TTC549 (cell line): Measurements from ENCODE around the gene MSH5.

Experiments
- FAIRE-seq: peaks from 2 replicates; lab custom pipeline; 2012; peaks lifted over from hg19 to GRCh38; lab: Jason Lieb, UNC

MSH5 gene

DNA sequence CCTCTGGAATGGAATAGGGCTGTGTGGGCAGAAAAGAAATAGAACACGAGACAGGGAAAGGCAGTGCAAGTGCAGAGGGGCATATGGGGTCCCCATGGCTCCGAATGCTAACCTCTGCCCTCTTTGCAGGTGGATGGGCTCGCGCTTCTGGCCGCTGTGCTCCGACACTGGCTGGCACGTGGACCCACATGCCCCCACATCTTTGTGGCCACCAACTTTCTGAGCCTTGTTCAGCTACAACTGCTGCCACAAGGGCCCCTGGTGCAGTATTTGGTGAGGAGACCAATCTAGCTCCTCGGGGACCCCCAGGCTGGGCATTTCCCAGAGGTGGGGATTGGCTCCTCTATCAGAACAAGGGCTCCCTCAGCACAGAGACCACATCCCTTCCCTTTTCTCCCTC is 21.5 kb downstream of the MSH5 start:
- no peak for FAIRE-seq

- FAIRE-seq = no peak
These were observed 22.6 kb downstream of the MSH5 start, which contains the start of gene SAPCD1 for GRCh38 chr6:31762356-31762755. Gene SAPCD1 (plus strand): TSS chr6:31762656. CDS start chr6:31763055, 399 bp downstream.

DNA sequence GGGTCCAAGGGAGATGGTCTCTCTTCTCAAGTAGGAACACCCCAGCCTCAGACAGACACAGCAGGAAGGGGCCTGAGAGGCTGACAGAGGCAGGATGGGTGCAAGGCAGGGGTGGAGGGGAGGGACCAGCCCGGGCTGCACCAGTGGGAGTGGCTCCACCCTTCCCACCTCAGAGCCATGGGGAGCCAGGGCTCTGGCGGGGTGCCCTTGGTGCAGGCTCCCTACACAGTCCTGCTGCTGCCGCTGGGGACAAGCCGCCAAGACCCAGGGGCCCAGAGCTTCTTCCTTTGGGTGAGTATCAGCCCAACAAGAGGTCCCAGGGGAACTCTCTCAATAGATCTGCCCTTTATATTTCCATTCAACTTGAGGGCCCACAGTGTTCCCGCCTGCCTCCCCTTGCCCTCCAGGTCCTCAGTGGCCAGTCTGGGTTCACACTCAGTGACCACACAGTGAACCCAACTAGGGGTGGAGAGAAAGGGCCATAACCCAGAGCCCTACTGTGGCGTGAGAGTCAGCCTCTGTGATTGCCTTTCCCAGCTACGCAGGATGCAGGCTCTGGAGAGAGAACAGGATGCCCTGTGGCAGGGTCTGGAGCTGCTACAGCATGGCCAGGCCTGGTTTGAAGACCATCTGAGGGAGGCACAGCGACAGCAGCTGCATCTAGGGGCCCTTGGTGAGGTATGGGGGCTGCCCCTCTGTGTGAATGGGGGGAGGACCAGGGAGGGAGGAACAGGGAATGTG is 23.2 kb downstream of the MSH5 start:
- FAIRE-seq = no peak

DNA sequence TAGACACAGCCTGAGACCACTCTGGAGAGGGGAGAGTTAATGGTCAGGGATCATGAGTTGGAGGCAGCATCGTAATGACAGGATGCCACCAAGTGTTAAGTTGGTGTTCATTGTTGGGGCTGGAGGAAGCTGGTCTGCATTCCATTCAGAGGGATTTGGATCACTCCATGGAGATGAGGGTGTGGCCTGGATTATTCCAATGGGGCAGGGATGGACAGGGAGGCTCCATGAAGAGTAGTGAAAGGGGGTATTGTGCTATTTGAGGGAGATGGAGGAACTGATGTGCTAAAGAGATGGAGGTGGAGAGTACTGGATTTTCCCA is 23.8 kb downstream of the MSH5 start:
- no peak for FAIRE-seq

- no peak for FAIRE-seq
These were observed 24.4 kb downstream of the MSH5 start for GRCh38 chr6:31764198-31764597.

- FAIRE-seq = no peak
These were observed 25.7 kb downstream of the MSH5 start for GRCh38 chr6:31765559-31765909.

DNA sequence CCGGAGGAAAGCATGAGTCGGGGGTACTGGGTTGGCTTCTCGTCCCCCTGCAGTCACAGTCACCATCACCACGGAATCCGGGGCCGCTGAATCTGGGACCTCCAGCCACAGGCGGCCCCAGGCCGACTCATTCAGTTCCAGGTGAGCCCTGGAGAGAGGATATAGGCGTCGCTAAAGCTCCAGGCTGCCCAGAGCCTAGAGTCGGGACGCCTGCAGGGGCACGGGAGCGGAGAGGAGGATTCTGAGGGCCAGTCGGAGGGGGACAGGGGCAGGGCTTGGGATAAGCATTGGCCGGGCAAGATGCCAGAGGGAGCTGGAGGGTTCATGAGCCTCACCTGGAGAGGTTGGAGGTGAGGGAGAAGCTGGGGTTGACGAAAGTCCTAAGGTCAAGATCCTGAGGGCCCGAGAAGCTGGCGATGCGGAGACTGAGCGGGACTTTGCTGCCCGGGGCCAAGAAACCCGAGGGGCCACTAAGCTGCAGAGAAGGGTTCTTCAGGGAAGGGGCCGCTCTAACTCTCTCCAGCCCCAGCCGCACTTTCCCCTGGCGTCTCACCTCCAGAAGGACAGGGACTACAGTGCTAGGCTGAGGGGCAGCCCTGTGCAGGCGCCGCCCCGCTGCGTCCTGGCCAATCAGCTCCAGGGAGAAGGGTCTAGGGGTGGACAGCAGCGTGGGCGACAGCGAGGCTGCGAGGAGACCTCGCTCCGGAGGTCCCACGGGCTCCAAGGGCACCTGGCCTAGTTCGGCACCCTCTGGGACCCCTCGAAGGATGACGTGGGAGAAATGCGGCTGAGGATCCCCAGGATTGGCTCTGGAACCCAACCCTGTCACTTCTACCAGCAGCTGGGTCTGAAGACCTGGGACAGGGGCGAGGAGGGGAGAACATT is 26.3 kb downstream of the MSH5 start:
- no peak for FAIRE-seq

DNA sequence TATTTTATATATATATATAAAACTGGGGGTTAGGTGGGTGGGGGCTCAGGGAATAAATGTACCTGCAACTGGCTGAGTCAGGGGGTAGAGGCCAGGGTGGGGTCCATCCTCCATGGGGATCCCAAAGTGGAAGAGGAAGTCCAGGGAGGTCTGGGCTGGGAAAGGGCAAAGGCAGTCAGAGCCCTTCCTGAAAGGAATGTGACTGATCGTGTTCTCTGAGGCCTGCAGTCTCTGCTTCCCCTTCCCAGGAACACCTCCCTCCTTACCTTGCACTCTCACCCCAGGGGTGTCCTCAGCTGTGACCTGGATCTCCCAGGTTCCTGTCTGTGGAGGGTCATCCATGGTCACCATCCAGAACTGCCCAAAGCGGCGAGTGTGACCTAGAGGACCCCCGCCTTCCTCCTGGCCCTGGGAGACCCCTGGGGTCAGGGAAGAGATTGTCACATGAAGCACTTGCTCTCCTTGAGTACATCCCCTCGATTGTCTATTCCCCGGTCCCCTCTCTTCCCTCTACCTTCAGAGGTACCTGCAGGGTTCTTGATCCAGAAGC is 27.4 kb downstream of the MSH5 start:
- FAIRE-seq = no peak

DNA sequence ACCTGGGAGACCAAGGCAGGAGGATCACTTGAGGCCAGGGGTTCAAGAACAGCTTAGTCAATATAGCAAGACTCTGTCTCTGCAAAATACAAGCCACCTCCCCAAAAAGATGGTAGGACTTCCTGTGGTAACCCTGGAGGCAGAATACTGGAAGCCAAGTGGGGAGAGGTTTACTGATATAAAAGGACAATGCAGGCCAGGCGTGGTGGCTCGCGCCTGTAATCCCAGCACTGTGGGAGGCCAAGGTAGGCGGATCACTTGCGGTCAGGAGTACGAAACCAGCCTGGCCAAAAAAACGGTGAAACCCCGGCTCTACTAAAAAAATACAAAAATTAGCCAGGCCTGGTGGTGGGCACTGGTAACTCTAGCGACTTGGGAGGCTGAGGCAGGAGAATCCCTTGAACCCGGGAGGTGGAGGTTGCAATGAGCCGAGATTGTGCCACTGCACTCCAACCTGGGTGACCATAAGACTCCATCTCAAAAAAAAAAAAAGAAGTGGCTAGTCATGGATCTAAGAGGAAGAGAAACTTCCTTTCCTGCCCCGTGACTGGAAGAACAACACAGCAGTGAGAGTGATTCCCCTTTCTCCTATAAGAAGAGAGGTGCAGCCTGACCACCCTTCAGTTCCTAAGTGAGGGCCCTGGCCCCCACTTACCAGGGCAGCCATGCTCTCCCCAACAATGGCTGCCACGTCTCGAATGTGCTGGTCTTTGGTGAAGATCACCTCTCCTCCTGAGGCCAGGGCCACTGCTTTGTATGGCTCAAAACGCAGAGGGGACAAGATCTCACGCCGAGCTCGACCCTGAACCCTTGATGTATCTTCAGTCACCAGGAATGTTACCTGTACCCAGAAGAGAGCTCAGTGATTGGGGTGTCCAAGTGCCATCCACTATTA is 28.8 kb downstream of the MSH5 start:
- FAIRE-seq = no peak

GRCh38 chr6:31769684-31770371 is 30.0 kb downstream of the MSH5 start:
- no peak for FAIRE-seq

DNA sequence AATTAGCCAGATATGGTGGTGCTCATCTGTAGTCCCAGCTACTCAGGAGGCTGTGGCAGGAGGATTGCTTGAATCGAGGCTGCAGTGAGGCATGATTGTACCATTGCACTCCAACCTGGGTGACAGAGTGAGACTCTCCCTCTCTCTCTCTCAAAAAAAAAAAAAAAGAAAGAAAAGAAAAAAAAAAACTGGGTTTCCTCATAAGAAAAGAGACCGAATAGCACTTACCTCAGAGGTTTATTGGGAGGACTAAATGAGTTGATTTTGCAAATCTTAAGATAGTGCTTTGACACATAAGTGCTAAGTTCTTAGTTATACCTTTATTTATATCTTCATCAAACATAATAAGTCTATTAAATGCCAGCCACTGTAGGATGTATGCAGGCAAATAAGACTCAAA is 31.1 kb downstream of the MSH5 start:
- no peak for FAIRE-seq

DNA sequence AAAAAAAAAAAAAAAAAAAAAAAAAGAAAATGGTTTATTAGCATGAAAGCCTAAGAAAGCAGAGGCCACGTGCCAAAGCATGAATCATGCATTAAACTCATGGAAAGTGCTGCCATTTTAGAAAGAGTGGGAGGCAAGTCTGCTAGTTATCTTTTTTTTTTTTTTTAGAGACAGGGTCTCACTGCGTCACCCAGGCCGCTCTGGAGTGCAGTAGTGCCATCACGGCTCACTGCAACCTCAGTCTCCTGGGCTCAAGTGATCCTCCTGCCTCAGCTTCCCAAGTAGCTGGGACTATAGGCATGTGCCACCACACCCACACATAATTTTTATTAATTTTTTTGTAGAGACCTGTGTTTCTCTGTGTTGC is 32.2 kb downstream of the MSH5 start:
- FAIRE-seq = no peak

DNA sequence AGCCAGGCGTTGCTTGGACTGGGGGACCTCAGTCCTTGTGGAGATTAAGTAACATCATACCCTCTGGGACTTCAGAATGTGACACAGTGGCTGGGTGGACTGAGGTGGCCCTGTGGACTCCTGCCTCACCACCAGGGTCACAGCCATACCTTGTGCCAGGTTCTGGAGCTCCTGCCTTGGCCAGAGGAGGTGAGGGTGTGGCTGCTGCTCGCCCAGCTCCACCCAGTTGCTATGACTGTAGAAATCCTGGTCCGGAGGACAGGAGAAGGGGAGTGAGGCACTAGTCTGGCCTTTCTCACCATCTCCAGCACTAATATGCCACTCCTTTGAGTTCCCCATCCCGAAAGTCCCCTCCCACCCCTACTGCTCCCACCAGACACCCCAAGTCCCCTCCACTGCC is 35.4 kb downstream of the MSH5 start:
- no peak for FAIRE-seq

DNA sequence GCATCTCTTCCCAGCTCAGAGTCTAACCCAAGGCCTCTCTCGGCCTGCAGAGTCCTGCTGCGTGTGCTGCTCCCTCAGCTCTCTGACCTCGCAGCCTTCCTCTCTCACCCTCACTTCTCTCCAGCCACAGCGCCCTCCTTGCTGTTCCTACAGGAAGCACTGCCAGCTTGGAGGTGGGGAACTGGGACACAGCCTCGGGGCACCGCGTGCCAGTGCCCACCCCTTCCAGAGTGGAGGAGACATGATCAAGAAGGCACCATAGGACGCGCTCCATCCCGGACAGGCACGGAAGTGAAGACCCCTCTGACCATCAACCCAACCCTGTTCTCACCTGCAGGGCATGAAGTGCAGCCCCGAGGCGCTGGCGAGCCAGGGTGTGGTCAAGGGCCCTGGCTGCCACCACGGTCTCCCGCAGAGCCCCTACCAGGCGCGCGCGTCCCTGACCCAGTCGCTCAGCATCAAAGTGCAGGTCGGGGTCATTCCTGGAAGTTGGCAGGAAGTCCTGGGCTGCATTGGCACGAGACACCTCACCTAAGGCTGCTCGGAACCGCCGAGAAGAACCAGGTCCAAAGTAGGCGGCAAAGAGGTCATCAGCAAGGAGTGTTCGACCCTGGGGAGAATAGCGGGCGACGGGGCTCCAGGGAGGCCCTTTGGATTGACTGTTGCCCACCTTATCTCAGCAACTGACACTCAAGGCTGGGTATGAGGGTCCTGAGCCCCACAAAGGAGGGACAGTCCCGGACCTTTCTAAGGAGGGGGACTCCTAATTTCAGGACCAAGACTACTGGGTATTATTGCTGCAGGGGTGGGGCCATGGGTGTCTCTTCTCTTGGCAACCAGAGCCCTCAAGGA is 36.1 kb downstream of the MSH5 start:
- FAIRE-seq = no peak

GRCh38 chr6:31776485-31776988 is 36.7 kb downstream of the MSH5 start:
- FAIRE-seq = no peak

GRCh38 chr6:31776989-31777666 is 37.3 kb downstream of the MSH5 start, which contains the start of gene VWA7:
Gene VWA7 (minus strand): TSS chr6:31777328. CDS start chr6:31776779, 549 bp downstream.
- no peak for FAIRE-seq

DNA sequence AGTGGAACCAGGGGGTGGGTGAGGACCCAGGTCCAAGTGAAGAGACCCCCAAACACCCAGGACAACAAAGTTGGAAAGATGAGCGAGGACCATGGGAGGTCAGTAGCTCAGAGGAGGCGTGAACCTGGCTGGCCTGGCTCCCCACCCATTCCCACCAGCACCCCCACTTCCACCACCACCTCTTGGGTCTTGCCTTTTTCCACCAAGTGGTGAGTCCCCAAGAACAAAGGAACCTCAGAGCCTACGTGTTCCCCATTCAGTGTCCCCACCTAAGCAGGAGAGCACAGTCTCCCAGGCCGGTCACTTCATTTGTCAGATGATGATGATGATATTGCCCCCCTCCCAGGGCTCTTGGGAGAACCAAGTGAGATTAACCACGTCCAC is 37.9 kb downstream of the MSH5 start:
- FAIRE-seq = no peak

DNA sequence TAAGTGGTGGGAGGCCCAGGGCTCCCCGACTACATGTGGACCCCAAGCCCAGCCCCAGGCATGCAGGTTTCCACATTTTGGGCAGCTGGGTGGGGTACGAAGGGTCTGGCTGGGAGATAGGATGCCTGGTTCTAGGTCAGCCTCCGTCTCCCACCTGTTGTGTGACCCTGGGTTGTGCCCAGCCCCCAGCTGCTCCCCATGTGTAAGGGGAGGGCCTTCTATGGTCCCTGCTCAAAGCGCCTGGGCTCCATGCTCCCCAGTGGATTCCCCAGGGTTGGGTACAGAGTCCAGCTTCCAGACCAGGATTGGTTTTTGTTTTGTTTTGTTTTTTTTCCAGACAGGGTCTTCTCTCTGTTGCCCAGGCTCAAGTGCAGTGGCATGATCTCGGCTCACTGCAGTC is 38.4 kb downstream of the MSH5 start:
- FAIRE-seq = no peak

DNA sequence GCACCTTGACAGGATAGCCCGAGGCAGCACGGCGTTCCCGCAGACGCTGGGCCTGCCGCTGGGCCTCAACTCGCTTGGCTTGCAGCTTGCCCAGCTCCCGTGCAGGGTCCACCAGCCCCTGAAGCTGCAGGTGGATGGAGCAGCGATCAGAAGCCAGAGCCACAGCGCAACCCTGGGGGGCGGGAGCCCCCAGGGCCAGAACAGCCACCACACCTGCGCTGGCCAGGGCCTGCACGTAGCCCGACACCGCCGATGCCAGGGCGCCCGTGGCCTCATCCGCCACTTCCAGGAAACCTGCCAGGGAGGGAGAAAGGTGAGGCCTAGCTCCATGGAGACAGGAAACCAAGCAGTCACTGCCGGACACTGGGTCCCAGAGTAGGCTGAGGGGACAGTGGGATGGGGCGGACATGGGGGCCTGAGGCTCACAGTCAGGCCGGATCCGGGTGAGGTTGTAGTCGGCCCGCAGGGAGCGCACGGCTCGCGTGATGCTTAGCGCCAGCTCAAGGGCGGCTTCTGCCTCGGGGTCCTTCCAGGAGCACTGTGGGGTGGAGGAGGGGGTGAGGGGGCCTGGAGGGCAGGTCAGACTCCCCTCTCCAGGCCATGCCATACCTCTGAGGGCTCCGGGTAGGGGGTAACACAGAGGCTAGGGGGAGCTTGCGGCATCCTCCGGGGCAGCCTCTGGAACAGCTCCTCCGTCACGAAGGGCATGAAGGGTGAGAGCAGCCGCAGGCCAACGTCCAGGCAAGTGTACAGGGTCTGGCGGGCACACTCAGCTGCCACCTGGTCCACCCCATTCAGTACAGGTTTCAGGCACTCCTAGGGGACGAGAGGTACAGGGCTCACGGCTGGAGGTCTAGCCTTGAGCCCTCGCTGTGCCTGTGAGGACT is 39.4 kb downstream of the MSH5 start:
- no peak for FAIRE-seq
